Measurements from ENCODE around the gene STEAP1B.
A peak's percentile ranks its signal among the peaks of the same experiment; 100 is the strongest.
"Not testable (repeated sequence)": the region's sequence is repeated elsewhere in the genome, so short reads cannot be mapped to it uniquely, and the experiment has no call there.

STEAP1B gene

GRCh38 chr7:22454446-22454845, 45.5 kb downstream of the STEAP1B start:
- no peak for DNase-seq (ENCODE audit: low read depth, low spot score)

GRCh38 chr7:22452960-22453558, 46.9 kb downstream of the STEAP1B start:
- DNase-seq (ENCODE audit: low read depth, low spot score), result no peak

GRCh38 chr7:22452142-22452959, 47.6 kb downstream of the STEAP1B start:
- no peak for DNase-seq (ENCODE audit: low read depth, low spot score)

- not testable (repeated sequence) for DNase-seq (ENCODE audit: low read depth, low spot score)
Observed at GRCh38 chr7:22450013-22450412, 50.0 kb downstream of the STEAP1B start.

- DNase-seq (ENCODE audit: low read depth, low spot score), result no peak
Observed at GRCh38 chr7:22447762-22448161, 52.2 kb downstream of the STEAP1B start.

- DNase-seq (ENCODE audit: low read depth, low spot score), result no peak
Observed at GRCh38 chr7:22447008-22447407, 53.0 kb downstream of the STEAP1B start.

GRCh38 chr7:22445853-22446252, 54.1 kb downstream of the STEAP1B start:
- no peak for DNase-seq (ENCODE audit: low read depth, low spot score)

GRCh38 chr7:22445140-22445743, 54.7 kb downstream of the STEAP1B start:
- peak; percentile 55 for DNase-seq (ENCODE audit: low read depth, low spot score)

- no peak for DNase-seq (ENCODE audit: low read depth, low spot score)
Observed at GRCh38 chr7:22444181-22444971, 55.6 kb downstream of the STEAP1B start.

- DNase-seq (ENCODE audit: low read depth, low spot score), result no peak
Observed at GRCh38 chr7:22443370-22444180, 56.4 kb downstream of the STEAP1B start.

GRCh38 chr7:22442882-22443369, 57.1 kb downstream of the STEAP1B start:
- no peak for DNase-seq (ENCODE audit: low read depth, low spot score)

GRCh38 chr7:22442187-22442881, 57.7 kb downstream of the STEAP1B start:
- DNase-seq (ENCODE audit: low read depth, low spot score), result no peak

- DNase-seq (ENCODE audit: low read depth, low spot score), result no peak
Observed at GRCh38 chr7:22441157-22441556, 58.8 kb downstream of the STEAP1B start.

GRCh38 chr7:22438994-22439393, 61.0 kb downstream of the STEAP1B start:
- no peak for DNase-seq (ENCODE audit: low read depth, low spot score)

- DNase-seq (ENCODE audit: low read depth, low spot score), result not testable (repeated sequence)
Observed at GRCh38 chr7:22436552-22436951, 63.4 kb downstream of the STEAP1B start.

- DNase-seq (ENCODE audit: low read depth, low spot score), result no peak
Observed at GRCh38 chr7:22435720-22436119, 64.3 kb downstream of the STEAP1B start.

GRCh38 chr7:22435105-22435504, 64.9 kb downstream of the STEAP1B start:
- DNase-seq (ENCODE audit: low read depth, low spot score), result no peak

GRCh38 chr7:22433710-22434460, 66.1 kb downstream of the STEAP1B start:
- peak; percentile 17 for DNase-seq (ENCODE audit: low read depth, low spot score)

GRCh38 chr7:22433165-22433700, 66.8 kb downstream of the STEAP1B start:
- not testable (repeated sequence) for DNase-seq (ENCODE audit: low read depth, low spot score)
